Astrocyte of the hippocampus (primary cell): ENCODE measurements around the gene NBL1.
A peak's percentile ranks its signal among the peaks of the same experiment; 100 is the strongest.

Source experiments
- DNase-seq: peaks from one replicate; pipeline ENCODE4 v3.0.0; 2011; ENCODE audit warnings: low read depth, low spot score

NBL1 gene

DNA sequence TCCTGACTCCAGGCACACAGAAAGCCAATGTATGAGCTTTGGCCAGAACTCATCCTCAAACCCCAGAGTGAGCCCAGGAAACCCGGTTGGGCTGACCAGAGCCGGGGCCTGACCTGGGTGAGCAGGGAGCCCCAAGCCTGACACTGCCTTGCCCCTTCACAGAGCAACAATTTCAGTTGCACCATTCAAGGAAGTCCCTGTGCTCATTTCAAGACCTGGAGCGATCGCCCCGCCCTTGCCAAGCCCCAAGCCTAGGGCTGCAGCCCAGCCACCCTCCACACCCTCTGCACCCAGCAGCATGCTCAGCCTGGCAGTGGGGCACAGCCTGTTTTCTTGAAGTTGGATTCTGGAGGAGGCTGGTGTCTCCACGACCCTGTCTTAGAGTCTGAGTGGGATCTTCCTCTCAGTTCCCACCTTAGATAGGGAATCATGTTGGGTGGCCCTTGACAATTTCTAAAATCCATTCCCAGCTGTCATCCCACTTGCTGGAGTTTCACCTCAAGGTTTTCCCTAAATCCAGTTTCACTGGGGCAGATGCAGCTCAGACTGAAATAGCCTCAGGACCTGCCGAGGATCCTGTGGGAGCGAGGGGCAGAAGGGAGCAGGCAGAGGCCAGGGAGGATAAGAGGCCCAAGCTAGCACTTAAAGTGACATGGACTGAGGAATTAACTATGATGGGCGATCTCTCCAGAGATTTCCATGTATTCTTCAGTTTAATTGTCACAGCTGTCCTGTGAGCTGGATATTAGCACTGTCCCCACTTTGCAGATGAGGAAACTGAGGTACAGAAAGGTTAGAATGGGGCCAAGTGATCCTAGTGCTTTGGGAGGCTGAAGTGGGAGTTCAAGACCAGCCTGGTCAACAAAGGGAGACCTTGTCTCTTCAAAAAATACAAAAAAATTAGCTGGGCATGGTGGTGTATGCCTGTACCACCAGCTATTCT is 2.5 kb downstream of the NBL1 start:
- no peak for DNase-seq

DNA sequence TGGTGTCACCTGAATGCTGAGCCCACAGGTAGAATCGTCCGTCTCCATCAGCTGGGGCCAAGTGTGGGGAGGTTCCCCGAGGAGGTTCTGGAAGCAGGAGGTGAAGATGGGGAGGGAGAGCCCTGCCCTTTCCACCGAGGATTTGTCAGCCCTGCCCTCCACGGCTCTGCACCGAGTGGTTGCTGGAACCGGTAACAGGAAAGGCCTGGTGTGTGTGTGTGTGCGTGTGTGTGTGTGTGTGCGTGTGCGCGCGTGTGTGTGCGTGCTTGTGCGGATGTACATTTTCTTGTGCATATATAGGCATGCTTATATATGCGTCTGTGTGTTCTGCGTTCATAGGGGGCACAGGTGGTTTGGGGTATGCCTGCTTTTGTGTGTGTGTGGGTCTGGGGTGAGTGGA is 3.5 kb downstream of the NBL1 start:
- DNase-seq: no peak

DNA sequence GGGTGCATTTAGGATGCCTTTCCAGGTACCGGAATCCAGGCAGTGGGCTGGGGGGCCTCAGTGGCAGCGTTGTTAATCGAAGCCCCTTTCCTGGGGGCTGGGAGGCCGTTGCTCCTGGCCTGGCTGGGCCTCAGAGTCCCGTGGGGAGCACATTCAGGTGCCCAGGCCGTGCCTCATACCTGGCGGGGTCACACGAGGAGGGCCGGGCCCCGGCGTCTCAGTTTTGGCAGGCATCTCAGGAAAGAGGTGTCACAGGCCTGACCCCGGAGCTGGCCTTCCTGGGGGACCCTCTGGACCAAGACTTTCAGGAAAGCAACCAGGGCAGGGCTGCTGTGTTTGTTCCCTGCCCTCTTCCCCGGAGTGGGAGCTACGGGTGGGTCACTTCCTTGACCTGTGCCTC is 4.1 kb downstream of the NBL1 start:
- DNase-seq: no peak

DNA sequence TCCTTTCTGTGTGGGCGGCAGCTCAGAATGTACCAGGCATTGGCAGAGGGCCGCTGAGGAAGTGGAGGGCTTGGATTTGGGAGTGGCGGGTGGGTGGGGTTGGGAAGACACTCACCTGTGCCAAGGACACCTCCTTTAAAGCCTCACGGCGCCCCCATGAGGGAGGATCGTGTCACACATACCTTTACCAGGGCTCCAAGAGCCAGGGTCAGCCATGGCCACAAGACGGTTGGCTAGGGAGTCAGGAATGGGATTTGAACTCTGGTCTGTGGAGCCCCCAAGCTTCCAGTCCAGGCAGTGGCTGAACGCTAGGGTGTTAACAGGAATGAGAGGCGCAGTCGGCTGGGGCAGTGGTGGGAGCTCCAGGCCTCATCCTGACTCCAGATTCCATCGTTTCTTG is 4.6 kb downstream of the NBL1 start:
- DNase-seq: peak; percentile 49

DNA sequence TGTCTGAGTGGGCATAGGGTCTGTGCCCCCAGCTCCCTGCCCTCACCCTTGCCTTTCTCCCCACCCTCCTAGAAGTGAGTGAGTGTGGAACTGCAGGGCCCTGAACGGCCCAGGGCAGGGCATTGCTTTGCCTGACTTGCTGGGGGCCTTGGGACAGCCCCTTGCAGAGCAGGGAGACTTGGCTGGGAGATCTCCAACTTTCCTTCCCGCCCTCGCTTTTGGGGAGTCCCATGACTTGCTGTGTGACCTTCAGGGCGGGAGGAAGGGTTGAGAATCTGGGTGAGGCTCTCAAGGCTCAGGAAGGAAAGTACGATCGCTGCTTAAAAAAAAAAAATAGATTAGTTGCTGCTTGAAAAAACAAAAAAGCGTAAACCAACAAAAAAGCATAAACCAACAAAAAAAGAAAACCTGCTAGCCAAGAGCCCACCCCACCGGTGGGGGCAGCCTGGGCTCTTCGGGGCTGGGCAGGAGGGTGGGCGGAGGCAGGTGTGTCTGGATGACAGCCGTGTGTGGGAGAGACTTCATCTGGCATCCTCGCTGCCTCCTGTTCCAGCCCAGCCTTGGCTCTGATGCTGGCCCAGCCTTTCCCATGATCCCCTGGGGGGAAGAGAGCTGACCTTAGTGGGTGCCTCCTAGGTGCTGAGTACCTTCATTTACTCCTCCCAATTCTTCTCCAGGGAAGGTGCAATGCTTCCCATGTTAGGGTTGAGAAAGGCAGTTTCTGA is 6.5 kb downstream of the NBL1 start:
- no peak for DNase-seq

DNA sequence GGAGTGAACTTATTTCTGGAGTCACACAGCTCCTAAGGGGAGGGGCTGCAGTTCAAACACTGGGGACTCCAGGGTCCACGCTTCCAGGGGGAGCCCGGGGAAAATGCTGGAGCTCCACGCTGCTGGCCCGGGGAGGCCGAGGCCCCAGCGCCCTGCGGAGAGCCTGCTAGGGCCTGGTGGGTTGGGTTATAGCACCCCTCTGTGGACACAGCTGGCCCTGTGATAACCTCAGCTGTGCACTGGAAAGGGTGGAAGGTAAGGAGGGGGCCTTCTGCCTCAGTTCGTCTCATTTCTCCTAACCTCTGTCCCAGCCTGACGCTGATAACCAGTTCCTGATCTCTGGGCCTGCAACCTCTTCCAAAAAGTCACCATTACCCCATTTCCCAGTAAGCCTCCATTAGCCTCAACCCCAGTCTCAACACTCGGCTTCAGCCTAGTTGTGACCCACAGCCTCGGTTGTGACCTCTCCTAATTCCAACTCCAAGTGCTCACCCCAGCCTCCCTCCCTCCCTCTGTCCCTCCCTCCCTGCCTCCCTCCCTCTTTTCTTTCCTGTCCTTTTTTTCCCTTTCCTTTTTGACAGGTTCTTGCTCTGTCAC is 7.1 kb downstream of the NBL1 start:
- peak; percentile 81 for DNase-seq

DNA sequence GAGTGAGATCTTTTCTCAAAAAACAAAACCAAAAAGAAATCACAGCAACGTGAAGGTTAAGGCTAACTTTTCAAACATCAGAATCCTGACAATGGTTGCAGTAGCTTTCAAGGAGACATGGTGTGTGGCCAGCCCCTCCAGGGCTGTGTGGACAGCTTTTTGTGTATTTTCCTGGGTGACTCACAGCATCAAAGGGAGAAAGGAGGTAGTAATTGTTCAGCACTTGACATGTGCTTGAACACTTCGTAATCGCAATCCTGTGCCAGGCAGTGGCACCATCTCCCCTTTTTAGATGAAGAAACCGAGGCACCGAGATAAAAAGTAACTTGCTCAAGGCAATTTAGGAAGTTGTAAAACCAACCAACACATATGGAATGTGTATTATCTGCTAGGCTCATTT is 10.3 kb downstream of the NBL1 start:
- peak; percentile 74 for DNase-seq

DNA sequence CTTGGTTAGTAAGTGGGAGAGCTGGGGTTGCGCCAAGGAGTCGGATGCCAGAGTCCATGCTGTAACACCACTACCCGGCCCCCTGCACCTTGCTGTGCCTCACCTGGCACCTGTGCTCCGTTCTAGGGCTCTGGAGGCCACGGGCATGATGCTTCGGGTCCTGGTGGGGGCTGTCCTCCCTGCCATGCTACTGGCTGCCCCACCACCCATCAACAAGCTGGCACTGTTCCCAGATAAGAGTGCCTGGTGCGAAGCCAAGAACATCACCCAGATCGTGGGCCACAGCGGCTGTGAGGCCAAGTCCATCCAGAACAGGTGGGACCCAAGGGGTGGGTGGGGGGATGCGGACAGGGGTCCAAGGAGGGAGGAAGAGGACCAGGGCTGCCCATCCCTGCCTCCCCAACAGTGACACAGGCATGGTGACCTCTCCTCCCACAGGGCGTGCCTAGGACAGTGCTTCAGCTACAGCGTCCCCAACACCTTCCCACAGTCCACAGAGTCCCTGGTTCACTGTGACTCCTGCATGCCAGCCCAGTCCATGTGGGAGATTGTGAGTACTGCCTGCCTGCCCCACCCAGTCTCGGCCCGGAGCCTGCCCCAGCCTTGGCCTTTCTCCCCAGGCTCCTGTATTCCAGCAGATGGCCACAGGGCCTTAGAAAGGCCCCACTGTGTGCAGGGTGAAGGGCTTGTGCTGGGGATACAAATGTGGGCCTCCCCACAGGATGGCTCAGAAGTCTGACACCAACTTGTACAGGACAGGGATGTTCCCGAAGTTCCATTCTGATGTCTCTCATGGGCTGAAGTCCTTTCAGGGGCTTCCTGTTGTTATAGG is 11.0 kb downstream of the NBL1 start:
- DNase-seq: no peak

DNA sequence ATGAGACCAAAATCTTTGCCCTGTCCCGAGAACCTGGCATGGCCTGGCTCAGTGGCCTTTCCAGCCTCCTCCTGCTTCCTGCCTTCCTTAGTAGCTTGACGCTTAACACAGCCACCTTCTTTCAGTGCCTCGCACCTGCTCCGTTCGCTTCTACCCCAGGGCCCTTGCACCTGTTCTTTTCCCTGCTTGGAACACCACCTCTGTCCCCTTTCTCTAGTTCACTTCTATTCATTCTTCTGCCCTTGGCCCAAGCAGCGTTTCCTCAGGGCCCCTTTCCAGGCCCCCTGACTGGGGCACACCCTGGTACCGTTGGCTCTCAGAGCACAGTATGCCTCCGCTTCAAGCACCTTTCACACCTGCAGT is 11.6 kb downstream of the NBL1 start:
- no peak for DNase-seq

DNA sequence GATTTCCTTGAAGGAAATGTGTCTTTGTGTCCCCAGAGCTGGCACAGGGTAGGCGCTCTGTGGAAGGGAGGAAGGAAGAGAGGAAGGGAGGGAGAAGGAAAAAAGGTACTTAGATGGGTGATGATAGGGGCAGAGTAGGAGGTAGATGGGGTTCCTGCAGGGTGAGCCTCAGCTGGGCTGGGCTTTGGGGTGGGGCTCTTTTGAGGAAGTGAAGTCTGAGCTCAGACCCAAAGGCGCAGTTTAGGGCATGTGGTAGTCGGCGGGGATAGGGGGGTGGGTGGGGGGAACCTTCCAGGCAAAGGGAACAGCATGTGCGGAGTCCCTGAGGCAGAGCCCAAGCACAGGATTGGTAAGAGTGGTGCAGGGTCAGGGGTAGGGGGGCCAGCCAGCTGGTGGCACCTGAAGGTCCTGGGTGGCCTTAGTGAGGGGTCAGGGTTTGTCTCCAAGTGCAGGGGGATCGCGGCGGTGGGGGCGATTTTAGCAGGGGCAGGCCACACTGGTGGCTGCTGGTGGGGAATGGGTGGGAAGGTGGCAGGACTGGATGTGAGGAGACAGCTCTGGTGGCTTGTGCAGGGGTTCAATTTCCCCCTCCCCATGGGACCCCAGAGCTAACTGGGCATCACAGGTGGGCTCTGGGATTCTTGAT is 12.1 kb downstream of the NBL1 start:
- no peak for DNase-seq

DNA sequence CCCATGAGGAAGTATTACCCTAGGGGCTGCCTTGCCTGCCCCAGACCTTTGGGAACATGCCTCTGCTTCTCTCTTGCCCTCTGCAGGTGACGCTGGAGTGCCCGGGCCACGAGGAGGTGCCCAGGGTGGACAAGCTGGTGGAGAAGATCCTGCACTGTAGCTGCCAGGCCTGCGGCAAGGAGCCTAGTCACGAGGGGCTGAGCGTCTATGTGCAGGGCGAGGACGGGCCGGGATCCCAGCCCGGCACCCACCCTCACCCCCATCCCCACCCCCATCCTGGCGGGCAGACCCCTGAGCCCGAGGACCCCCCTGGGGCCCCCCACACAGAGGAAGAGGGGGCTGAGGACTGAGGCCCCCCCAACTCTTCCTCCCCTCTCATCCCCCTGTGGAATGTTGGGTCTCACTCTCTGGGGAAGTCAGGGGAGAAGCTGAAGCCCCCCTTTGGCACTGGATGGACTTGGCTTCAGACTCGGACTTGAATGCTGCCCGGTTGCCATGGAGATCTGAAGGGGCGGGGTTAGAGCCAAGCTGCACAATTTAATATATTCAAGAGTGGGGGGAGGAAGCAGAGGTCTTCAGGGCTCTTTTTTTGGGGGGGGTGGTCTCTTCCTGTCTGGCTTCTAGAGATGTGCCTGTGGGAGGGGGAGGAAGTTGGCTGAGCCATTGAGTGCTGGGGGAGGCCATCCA is 12.8 kb downstream of the NBL1 start:
- no peak for DNase-seq

DNA sequence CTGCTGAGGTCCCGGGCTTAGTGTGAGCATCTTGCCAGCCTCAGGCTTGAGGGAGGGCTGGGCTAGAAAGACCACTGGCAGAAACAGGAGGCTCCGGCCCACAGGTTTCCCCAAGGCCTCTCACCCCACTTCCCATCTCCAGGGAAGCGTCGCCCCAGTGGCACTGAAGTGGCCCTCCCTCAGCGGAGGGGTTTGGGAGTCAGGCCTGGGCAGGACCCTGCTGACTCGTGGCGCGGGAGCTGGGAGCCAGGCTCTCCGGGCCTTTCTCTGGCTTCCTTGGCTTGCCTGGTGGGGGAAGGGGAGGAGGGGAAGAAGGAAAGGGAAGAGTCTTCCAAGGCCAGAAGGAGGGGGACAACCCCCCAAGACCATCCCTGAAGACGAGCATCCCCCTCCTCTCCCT is 13.4 kb downstream of the NBL1 start:
- DNase-seq: no peak

DNA sequence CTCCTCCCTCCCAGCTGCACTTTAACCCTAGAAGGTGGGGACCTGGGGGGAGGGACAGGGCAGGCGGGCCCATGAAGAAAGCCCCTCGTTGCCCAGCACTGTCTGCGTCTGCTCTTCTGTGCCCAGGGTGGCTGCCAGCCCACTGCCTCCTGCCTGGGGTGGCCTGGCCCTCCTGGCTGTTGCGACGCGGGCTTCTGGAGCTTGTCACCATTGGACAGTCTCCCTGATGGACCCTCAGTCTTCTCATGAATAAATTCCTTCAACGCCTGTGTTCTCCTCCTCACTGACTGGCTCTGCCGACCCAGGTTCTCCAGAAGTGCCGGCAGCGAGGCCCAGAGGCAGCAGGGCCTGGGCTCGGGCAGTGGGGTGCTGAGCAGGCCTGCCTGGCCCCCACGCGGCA is 14.1 kb downstream of the NBL1 start:
- no peak for DNase-seq

DNA sequence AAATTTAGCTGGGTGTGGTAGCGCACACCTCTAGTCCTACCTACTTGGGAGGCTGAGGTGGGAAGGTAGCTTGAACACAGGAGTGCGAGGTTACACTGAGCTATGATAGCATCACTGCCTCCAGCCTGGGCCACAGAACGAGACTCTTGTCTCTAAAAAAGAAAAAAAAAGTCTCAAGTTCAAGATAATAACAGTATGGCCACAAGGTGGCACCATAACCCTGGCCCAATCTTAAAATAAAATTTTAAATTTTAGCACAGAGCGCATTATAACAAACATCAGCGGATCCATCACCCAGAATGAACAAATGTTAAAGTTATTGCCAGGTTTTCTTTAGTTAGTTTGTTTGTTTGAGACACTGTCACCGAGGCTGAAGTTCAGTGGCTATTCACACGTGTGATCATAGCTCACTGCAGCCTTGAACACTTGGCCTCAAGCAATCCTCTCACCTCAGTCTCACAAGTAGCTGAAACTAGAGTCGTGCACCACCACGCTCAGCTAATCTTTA is 17.7 kb downstream of the NBL1 start:
- DNase-seq: peak; percentile 59

DNA sequence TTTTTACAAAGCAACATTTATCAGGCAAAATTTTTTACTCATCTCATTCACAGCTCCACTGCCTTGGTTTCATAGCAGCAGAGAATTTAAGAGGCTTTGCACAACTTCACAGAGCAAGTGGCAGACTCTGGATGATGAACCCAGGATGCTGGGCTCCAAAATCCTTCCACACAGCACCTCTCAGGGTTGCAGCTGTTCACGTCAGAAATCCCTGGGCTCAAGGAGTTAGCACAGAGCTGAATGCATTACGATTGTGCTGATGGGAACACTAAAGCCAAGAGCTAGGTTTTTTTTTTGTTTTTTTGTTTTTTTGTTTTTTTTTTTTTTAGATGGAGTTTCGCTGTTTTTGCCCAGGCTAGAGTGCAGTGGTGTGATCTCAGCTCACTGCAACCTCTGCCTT is 18.2 kb downstream of the NBL1 start:
- DNase-seq: no peak

DNA sequence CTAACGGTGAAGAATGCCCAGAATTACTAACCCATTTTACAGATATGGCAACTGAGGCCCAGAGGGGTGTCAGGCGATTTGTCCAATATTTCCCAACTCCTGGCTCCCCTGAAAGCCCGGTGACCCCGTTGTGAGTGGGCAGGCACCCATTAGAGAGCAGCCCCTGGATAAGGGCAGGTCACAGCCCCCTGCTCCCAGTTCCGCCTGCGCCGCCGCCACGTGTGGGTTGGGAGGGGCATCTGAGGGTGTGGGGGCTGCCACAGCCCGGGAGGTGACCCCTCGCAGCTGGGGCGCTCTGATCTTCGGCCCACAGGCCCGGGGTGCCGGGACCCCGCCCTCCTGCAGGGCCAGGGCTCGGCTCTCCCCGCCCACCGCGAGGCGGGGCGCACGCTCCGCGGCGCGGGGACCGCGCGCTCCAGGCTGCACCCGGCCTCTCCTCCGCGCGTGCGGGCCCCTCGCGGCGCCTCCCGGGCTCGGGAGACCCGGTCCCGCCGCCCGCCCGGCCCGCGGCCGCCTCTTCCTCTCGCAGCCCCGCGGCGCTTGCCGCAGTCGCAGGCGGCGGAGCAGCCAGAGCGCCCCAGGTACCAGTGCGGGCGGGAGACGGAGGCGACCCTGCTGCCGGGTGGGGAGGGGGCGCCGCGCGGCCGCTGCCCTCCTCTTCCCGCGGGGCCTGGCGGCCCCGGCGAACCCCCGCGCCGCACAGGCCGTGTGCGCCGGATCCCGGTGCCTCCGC is 20.5 kb downstream of the NBL1 start, which contains the start of gene HTR6:
Gene HTR6 (plus strand): TSS at position 423 of the 733 bp plus-strand sequence. CDS start 879 bp downstream, outside the sequence.
- peak; percentile 23 for DNase-seq

DNA sequence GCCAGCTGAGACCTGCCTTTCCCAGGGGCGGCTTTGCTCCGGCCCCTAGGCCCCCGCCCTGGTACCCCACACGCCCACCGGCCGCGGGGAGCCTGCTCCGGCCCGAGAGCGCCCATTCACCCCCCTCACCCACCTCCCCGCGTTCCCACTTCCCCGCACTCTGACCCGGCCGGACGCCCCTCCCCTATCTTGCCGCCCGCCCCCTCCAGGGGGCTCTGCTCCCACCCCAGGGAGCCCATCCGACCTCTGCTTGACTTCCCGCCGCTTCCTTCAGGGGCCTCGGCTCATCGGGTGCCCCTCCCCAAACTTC is 21.0 kb downstream of the NBL1 start:
- no peak for DNase-seq

DNA sequence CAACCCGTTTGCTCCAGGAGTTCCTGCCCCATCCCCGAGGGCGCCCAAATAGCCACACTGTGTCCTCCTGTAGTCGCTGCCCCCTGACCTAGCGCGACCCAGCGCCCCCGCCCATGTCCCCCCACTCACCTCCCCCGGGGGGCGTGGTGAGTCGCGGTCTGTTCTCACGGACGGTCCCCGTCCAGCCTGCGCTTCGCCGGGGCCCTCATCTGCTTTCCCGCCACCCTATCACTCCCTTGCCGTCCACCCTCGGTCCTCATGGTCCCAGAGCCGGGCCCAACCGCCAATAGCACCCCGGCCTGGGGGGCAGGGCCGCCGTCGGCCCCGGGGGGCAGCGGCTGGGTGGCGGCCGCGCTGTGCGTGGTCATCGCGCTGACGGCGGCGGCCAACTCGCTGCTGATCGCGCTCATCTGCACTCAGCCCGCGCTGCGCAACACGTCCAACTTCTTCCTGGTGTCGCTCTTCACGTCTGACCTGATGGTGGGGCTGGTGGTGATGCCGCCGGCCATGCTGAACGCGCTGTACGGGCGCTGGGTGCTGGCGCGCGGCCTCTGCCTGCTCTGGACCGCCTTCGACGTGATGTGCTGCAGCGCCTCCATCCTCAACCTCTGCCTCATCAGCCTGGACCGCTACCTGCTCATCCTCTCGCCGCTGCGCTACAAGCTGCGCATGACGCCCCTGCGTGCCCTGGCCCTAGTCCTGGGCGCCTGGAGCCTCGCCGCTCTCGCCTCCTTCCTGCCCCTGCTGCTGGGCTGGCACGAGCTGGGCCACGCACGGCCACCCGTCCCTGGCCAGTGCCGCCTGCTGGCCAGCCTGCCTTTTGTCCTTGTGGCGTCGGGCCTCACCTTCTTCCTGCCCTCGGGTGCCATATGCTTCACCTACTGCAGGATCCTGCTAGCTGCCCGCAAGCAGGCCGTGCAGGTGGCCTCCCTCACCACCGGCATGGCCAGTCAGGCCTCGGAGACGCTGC is 21.7 kb downstream of the NBL1 start:
- no peak for DNase-seq

DNA sequence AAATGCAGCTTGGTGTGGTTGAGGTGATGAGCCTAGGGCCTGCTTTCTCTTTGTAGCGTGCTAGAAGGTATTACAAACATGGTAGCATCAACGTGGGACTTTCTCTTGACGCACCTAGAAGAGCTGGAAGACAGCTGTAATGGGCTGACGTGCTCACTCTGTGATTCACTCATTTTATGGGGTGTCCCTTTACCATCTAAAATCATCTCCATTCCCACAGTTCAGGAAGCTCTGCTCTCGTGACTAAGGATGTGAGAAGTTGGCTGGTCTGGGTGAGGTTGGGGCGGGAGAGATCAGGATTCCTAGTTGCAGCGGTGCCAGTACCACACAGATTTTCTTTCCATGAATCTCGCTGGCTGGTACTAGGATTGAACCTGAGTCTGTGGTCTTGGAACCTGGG is 24.8 kb downstream of the NBL1 start:
- no peak for DNase-seq
